Heart right ventricle (tissue), 16 donors: Measurements from ENCODE around the gene CHST11. TPM values are rescaled to one million over a fixed set of nuclear protein-coding genes. Genes with fewer than 3 reads are reported as not detected.
A peak's percentile ranks its signal among the peaks of the same experiment; 100 is the strongest.

Source experiments
- ATAC-seq, 8 donors: fragments of 200-7000 bp; cut with Tn5 transposase; one replicate each; pipeline ENCODE4 v1.9.1; 2020; ENCODE audit warnings: mild to moderate bottlenecking in 8 of 8, moderate library complexity in 8 of 8, moderate number of reproducible peaks in 1 of 8
- DNase-seq, 2 donors: peaks; one replicate each; pipeline ENCODE4 v3.0.0-alpha.2; 2020
- H3K27ac ChIP-seq, 10 donors: fragments of 200-600 bp; sonication (generic) in 2 of 10; one replicate each; pipeline versions ENCODE4 v1.5.0 to v1.8.0; 2020 to 2022; ENCODE audit warnings: mild to moderate bottlenecking in 3 of 10
- H3K27me3 ChIP-seq, 7 donors: fragments of 200-600 bp; one replicate each; pipeline ENCODE4 v1.8.0; 2021 to 2022; ENCODE audit warnings: mild to moderate bottlenecking in 2 of 7
- H3K36me3 ChIP-seq, 9 donors: fragments of 200-600 bp; sonication (generic) in 1 of 9; one replicate each; pipeline versions ENCODE4 v1.5.0 to v1.8.0; 2020 to 2022; ENCODE audit warnings: mild to moderate bottlenecking in 2 of 9
- H3K4me1 ChIP-seq, 9 donors: fragments of 200-600 bp; sonication (generic) in 1 of 9; one replicate each; pipeline versions ENCODE4 v1.5.0 to v1.8.0; 2020 to 2022; ENCODE audit warnings: mild to moderate bottlenecking in 4 of 9
- H3K4me3 ChIP-seq, 10 donors: fragments of 200-600 bp; sonication (generic) in 2 of 10; one replicate each; pipeline versions ENCODE4 v1.5.0 to v1.8.0; 2020 to 2022; ENCODE audit warnings: mild to moderate bottlenecking in 7 of 10, moderate library complexity in 2 of 10
- H3K9me3 ChIP-seq, 11 donors: fragments of 200-600 bp in 10 of 11; sonication (generic) in 2 of 11; one replicate each; pipeline versions ENCODE4 v1.5.0 to v1.8.0; 2013 to 2022; ENCODE audit warnings: mild to moderate bottlenecking in 2 of 11, control low read depth in 1 of 11, moderate library complexity in 1 of 11
- WGBS, 2 donors: extraction: QIAGEN DNeasy Blood & Tissue Kit; methylation state at CpG; one replicate each; pipeline ENCODE4 v1.1.7; 2013; ENCODE audit warnings: inconsistent platforms in 1 of 2; 5-methylcytosine and 5-hydroxymethylcytosine counted together
- intact Hi-C, 10 donors: fragments of 100-400 bp; cut with DNase I; formaldehyde crosslinking; loops; one replicate each; pipeline versions ENCODE4 v1.11.1 to v1.14.2; 2022
- polyA plus RNA-seq, 2 donors: library from polyadenylated mRNA; stranded (reverse); fragments of 200-250 nt; gene quantifications; one replicate each; pipeline ENCODE4 v1.2.3, GENCODE V29; 2013
- total RNA-seq, 10 donors: library from RNA; stranded (reverse); fragmentation: NEBNext Ultra II Directional in 3 of 10; extraction: Animal tissue kit (Norgen Biotek cat#: 25700) in 3 of 10; gene quantifications; one replicate each; pipeline versions ENCODE4 v1.2.1 to v1.2.4, GENCODE V29; 2021 to 2023
- TF ChIP-seq, protein P1 (sequence below), 9 donors: fragments of 200-600 bp; sonication (generic) in 2 of 9; IDR thresholded peaks; one replicate each; pipeline versions ENCODE4 v1.5.0 to v1.8.0; 2021 to 2022; ENCODE audit warnings: antibody characterized with exemption in 9 of 9, mild to moderate bottlenecking in 5 of 9, moderate library complexity in 1 of 9
- donor health status: Arrhythmogenic right ventricular cardiomyopathy.
- donor health status: ischemic (EF 13 %, LVEDD 7.1; RV severe dilation, severe dysfunction).
- donor health status: healthy with polysubstance abuse.
- donor health status: DM: no; HTN: yes; CAD: no.
- donor health status: DM: no; HTN: no; CAD: no.
- donor health status: ischemic (EF 25% LVEDD 6.9; RV normal size, moderate dysfunction).
- donor health status: ischemic (EF 25% LVEDD 5.7; RV mildly dilated, moderate dysfunction).
- donor health status: healthy.
- donor health status: DM: yes; HTN: yes; CAD: no.
- donor health status: Ischemic cardiomyopathy.
- donor health status: ischemic (EF 35%, LVEDD 5.7; RV mildly dilated, moderate dysfunction).
- donor health status: nonischemic (EF 11% LVEDD 7.7; RV severe dilation, severe dysfunction).
- donor health status: DM: yes; HTN: yes; CAD: no.
- donor health status: PGD.
- donor health status: ischemic (EF 29% LVEDD 5.4; RV normal size, mild dysfunction).
- donor health status: nonischemic (EF 23%, LVEDD 6.1; RV moderate dilation, normal function).

Gene CHST11
- total and polyA plus RNA-seq, 12 donors: 1.1 to 12.7 (median 4.3) TPM

DNA sequence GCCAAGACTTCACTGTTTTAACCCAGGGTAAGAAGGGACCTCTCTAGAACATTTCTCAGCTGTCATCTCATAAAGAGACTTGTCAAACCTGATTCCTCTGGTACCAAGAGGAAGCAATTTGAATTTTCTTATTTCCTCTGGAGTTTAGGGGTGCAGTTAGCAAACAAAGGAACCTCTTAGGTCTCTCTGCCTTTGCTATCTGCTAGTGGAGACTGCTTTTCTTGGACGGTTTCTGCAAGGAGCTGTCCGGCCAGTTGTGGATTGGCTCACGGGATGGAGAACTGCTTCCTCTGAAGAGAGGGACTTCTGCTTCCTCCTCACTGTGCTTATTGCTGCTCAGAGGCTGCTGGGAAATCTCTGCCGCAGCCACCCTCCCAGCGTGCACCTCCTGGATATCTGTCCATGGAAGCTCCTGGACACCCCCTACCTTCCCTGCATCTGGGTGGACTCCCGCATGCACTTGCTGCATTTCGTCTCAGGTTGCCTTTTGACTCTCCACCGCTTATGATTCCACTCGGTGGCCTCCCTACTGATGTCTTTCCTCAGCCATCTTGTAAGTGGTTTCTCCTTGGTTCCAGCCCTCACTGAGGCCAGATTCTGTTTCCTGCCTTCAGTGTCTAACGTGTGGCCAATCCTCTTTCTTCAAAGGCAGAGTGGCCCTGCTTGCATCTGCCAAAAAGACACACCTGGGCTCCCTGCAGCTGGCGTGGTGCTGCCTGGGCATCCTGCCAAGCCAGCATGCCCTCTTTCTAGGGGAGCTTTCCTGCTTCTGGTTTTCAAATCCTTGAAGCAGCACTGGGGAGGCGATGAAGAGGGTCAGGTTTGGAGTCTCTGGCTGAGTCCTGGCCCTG is 187.3 kb downstream of the CHST11 start:
- peak overlapping the region in 1 of 10 donors; percentile 20 for H3K4me3 ChIP-seq
- no peak for DNase-seq
- peaks cover 0 to 9% (median 0%) of the 10 kb centered on the region in 9 donors for H3K36me3 ChIP-seq
- H3K27me3 ChIP-seq: no peaks in the 10 kb centered on the region
- 71 to 76% methylated on average over 12 of the region's 12 CpGs for WGBS, 2 donors
- H3K27ac ChIP-seq: peak overlapping the region in 4 of 10 donors; percentile 19 to 92 (median 48)
- H3K9me3 ChIP-seq: peaks cover 0 to 11% (median 0%) of the 10 kb centered on the region in 11 donors
- peaks cover 0 to 72% (median 4%) of the 10 kb centered on the region in 9 donors for H3K4me1 ChIP-seq
- peak in 7 of 8 donors; percentile 56 to 70 (median 65) for ATAC-seq
- intact Hi-C loops: no loop called here
- TF ChIP-seq, protein P1, sequence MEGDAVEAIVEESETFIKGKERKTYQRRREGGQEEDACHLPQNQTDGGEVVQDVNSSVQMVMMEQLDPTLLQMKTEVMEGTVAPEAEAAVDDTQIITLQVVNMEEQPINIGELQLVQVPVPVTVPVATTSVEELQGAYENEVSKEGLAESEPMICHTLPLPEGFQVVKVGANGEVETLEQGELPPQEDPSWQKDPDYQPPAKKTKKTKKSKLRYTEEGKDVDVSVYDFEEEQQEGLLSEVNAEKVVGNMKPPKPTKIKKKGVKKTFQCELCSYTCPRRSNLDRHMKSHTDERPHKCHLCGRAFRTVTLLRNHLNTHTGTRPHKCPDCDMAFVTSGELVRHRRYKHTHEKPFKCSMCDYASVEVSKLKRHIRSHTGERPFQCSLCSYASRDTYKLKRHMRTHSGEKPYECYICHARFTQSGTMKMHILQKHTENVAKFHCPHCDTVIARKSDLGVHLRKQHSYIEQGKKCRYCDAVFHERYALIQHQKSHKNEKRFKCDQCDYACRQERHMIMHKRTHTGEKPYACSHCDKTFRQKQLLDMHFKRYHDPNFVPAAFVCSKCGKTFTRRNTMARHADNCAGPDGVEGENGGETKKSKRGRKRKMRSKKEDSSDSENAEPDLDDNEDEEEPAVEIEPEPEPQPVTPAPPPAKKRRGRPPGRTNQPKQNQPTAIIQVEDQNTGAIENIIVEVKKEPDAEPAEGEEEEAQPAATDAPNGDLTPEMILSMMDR (IDR thresholded peaks at IDR 0.05): no peak

DNA sequence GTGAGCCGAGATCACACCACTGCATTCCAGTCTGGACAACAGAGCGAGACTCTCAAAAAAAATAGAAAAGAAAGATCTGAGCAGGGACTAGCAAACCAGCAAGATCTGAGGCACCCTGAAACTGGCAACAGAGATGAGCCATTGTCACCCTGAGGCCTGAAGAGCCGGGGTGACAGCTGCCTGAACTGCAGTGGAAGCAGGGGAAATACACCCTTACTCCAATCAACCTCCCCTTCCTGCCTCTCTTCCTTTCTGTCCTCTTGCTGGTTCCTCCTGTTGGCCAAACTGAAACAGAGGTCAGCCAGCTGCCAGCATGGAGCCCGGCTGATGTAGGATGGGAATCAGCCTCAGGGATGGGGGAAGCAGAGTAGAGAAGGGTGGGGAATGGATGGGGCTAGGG is 192.0 kb downstream of the CHST11 start:
- no peaks in the 10 kb centered on the region for H3K27me3 ChIP-seq
- H3K9me3 ChIP-seq: no peaks in the 10 kb centered on the region
- H3K27ac ChIP-seq: peak overlapping the region in 1 of 10 donors; percentile 77
- peaks cover 0 to 73% (median 7%) of the 10 kb centered on the region in 9 donors for H3K4me1 ChIP-seq
- DNase-seq (no peak), ATAC-seq (no peak)
- peaks cover 0 to 9% (median 0%) of the 10 kb centered on the region in 9 donors for H3K36me3 ChIP-seq
- TF ChIP-seq, protein P1 (IDR thresholded peaks at IDR 0.05): no peak
- 75 to 85% methylated on average over 4 of the region's 4 CpGs for WGBS, 2 donors
- H3K4me3 ChIP-seq: no peak overlapping the region
- intact Hi-C loops: no loop called here

DNA sequence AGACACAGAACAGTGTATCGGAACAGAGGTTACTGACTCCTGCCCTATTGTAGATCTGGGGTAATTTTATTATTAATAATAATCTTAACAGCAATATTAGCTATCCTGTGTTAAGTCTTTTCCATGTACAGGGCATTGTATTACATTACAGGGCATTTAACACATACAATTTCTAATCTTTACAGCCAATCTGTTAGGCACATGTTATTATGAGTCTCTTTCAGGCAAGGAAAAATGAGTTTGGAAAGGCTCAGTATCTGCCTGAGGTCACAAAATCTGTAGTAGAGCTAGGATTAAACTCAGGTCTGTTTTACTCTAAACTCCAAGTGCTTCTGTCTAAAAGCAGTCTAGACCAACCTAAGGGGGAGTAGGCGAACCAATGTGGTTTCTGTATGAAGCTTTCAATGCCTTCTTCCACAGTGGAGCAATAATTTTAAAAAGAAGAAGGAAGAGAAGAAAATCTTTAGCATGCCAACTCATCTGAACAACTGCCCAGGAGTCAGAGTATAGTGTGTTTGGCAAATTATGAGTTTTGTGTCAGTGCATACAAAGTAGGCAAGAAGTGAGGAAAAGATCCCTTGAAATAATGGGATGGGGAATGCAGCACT is 192.6 kb downstream of the CHST11 start:
- H3K4me1 ChIP-seq: peaks cover 0 to 67% (median 4%) of the 10 kb centered on the region in 9 donors

DNA sequence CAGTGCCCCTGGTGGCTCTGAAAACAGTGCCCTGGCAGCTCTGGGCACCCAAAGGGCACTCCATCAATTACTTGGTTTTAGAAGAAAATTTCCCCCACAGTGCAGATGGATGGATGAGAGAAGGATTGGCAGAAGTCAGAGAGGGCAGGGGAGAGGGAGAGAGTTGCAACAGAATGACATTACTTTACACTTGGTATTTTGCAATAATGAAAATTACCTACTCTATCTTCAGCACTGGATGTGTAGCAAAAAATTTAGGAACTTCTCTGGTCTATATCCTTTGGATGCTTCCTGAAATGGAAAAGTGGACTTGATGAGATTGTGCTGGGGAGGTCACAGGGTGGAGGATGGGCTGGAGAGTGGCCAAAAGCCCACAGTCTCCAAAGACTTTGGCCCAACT is 193.2 kb downstream of the CHST11 start:
- H3K4me3 ChIP-seq: no peak overlapping the region
- DNase-seq: no peak
- peaks cover 0 to 9% (median 0%) of the 10 kb centered on the region in 9 donors for H3K36me3 ChIP-seq
- H3K4me1 ChIP-seq: peaks cover 0 to 61% (median 4%) of the 10 kb centered on the region in 9 donors
- intact Hi-C loops: no loop called here
- peak in 1 of 8 donors; percentile 40 for ATAC-seq
- no peaks in the 10 kb centered on the region for H3K27me3 ChIP-seq
- no peaks in the 10 kb centered on the region for H3K9me3 ChIP-seq
- TF ChIP-seq, protein P1 (IDR thresholded peaks at IDR 0.05): no peak
- H3K27ac ChIP-seq: peak overlapping the region in 1 of 10 donors; percentile 77

More for the DNA sequence above, 192.6 kb downstream of the CHST11 start:
- H3K36me3 ChIP-seq: peaks cover 0 to 9% (median 0%) of the 10 kb centered on the region in 9 donors
- no peaks in the 10 kb centered on the region for H3K9me3 ChIP-seq
- no peaks in the 10 kb centered on the region for H3K27me3 ChIP-seq
- H3K4me3 ChIP-seq: no peak overlapping the region
- WGBS, 2 donors: 95 to 100% methylated on average over 2 of the region's 2 CpGs
- intact Hi-C loops: no loop called here
- TF ChIP-seq, protein P1 (IDR thresholded peaks at IDR 0.05): no peak
- ATAC-seq (no peak), DNase-seq (no peak)
- peak overlapping the region in 1 of 10 donors; percentile 77 for H3K27ac ChIP-seq
